K562 (cell line): ENCODE data around the gene SMIM23. TPM values are rescaled to one million over a fixed set of nuclear protein-coding genes. Genes with fewer than 3 reads are reported as not detected.

Source experiments
- ATAC-seq: fragments of 200-7000 bp; cut with Tn5 transposase; 3 replicates; pipeline ENCODE4 v1.9.1; 2020; ENCODE audit warnings: moderate library complexity
- BruUV-seq: library from RNA; stranded (reverse); fragments of 400-500 nt; replicated peaks from 2 replicates; lab custom pipeline; 2021; lab: Mats Ljungman, UMichigan
- CTCF ChIA-PET: fragments of 300-600 bp; formaldehyde crosslinking; extraction: SDS; loops from one replicate; lab custom pipeline; 2021; ENCODE audit warnings: low intra/inter-chr PET ratio; lab: Yijun Ruan, JAX
- POLR2A ChIA-PET: fragments of 300-600, 350-650 bp; sonication (Branson Sonifier 250); formaldehyde crosslinking; extraction: SDS; loops from one replicate; lab custom pipeline; 2021; ENCODE audit warnings: antibody characterized with exemption, inconsistent platforms; lab: Yijun Ruan, JAX
- DNase-seq, 4 experiments: peaks; one replicate each; pipeline versions ENCODE4 v3.0.0 to v3.0.0-alpha.2; 2011 to 2018; ENCODE audit warnings: low spot score in 3 of 4, mixed read lengths in 3 of 4; ENCODE audit errors: extremely low read depth in 1 of 4
- FAIRE-seq: peaks from 2 replicates; lab custom pipeline; 2011; peaks lifted over from hg19 to GRCh38; lab: Jason Lieb, UNC
- H2AFZ ChIP-seq: 2 replicates; pipeline ENCODE4 v1.6.0; 2011; ENCODE audit warnings: low read depth, low read length, control low read depth, inconsistent platforms
- H3K27ac ChIP-seq: fragments of 200-600 bp; 3 replicates; pipeline ENCODE4 v1.8.0; 2011; ENCODE audit warnings: low read depth, mild to moderate bottlenecking, control low read depth, inconsistent platforms, low read length, moderate library complexity, mixed read lengths; ENCODE audit errors: extremely low read depth
- H3K27me3 ChIP-seq, 2 experiments: fragments of 300-600 bp in 1 of 2; 2 replicates in 1 of 2; 3 replicates in 1 of 2; pipeline versions ENCODE4 v1.6.0 to v1.8.0; 2011; ENCODE audit warnings: inconsistent platforms in 2 of 2, low read length in 2 of 2, mild to moderate bottlenecking in 1 of 2, mixed read lengths in 1 of 2, moderate library complexity in 1 of 2; ENCODE audit not compliant: control insufficient read depth in 2 of 2, insufficient read depth in 2 of 2
- H3K36me3 ChIP-seq: fragments of 300-600 bp; 3 replicates; pipeline ENCODE4 v1.8.0; 2011; ENCODE audit warnings: mild to moderate bottlenecking, low read length, inconsistent platforms; ENCODE audit not compliant: control insufficient read depth, insufficient read depth
- H3K4me1 ChIP-seq, 2 experiments: fragments of 200-600 bp in 1 of 2; replicated peaks in 1 of 2; 2 replicates in 1 of 2; 3 replicates in 1 of 2; pipeline versions ENCODE4 v1.5.1 to v1.8.0; 2011; ENCODE audit warnings: inconsistent platforms in 2 of 2, low read length in 2 of 2, mild to moderate bottlenecking in 1 of 2, mixed read lengths in 1 of 2, moderate library complexity in 1 of 2; ENCODE audit not compliant: control insufficient read depth in 2 of 2, insufficient read depth in 2 of 2
- H3K4me2 ChIP-seq: 2 replicates; pipeline ENCODE4 v1.6.1; 2011; ENCODE audit warnings: low read length, control low read depth, inconsistent platforms, mixed read lengths; ENCODE audit not compliant: insufficient read depth
- H3K4me3 ChIP-seq: fragments of 200-600 bp; sonication (generic), shearing (Covaris generic); 2 replicates; pipeline ENCODE4 v1.5.1; 2016; ENCODE audit warnings: control low read depth, inconsistent platforms
- H3K79me2 ChIP-seq: fragments of 200-600 bp; 3 replicates; pipeline ENCODE4 v1.8.0; 2011; ENCODE audit warnings: low read length, inconsistent platforms; ENCODE audit not compliant: control insufficient read depth, insufficient read depth
- H3K9ac ChIP-seq, 2 experiments: 2 replicates each; pipeline versions ENCODE4 v1.6.0 to v1.6.1; 2011; ENCODE audit warnings: low read depth in 2 of 2, low read length in 2 of 2, control low read depth in 1 of 2, inconsistent platforms in 1 of 2, mild to moderate bottlenecking in 1 of 2, mixed read lengths in 1 of 2; ENCODE audit not compliant: insufficient read depth in 1 of 2
- H3K9me1 ChIP-seq: one replicate; pipeline ENCODE4 v1.6.0; 2011; ENCODE audit warnings: inconsistent platforms, mild to moderate bottlenecking, low read length, moderate library complexity; ENCODE audit not compliant: control insufficient read depth, insufficient read depth
- H3K9me3 ChIP-seq: replicated peaks from 2 replicates; pipeline ENCODE4 v1.5.1; 2011; ENCODE audit warnings: low read depth, low read length, inconsistent platforms; ENCODE audit not compliant: control insufficient read depth, insufficient read depth
- H4K20me1 ChIP-seq: replicated peaks from 2 replicates; pipeline ENCODE4 v1.6.1; 2011; ENCODE audit warnings: low read length, inconsistent platforms, mixed read lengths; ENCODE audit not compliant: control insufficient read depth, insufficient read depth
- DDX20 ChIP-seq: fragments of 450-650 bp; IDR thresholded peaks from 2 replicates; pipeline ENCODE4 v1.6.1; 2016; ENCODE audit warnings: missing genetic modification characterization, low read depth, mild to moderate bottlenecking, missing compliant biosample characterization, moderate library complexity
- ELF1 ChIP-seq: fragments of 200-800 bp; sonication (Bioruptor generic); IDR thresholded peaks from 2 replicates; pipeline ENCODE4 v1.6.1; 2016; ENCODE audit warnings: missing genetic modification characterization, missing compliant biosample characterization
- ELF4 ChIP-seq: fragments of 450-650 bp; formaldehyde crosslinking; IDR thresholded peaks from 2 replicates; pipeline ENCODE4 v1.4.0; 2022; ENCODE audit warnings: missing genetic modification characterization
- HDAC1 ChIP-seq, 2 experiments: fragments of 450-650 bp; IDR thresholded peaks; 2 replicates each; pipeline ENCODE4 v1.6.1; 2016 to 2017; ENCODE audit warnings: inconsistent platforms in 1 of 2, mild to moderate bottlenecking in 1 of 2, moderate library complexity in 1 of 2
- LCOR ChIP-seq: sonication (generic); formaldehyde crosslinking; IDR thresholded peaks from 2 replicates; pipeline ENCODE4 v1.8.0; 2022; ENCODE audit warnings: mild to moderate bottlenecking, missing genetic modification reagents
- NKRF ChIP-seq: fragments of 450-650 bp; IDR thresholded peaks from 2 replicates; pipeline ENCODE4 v1.6.1; 2016; ENCODE audit warnings: borderline replicate concordance
- SMAD2 ChIP-seq: fragments of 150-350 bp; IDR thresholded peaks from 2 replicates; pipeline ENCODE4 v1.6.1; 2014; ENCODE audit warnings: low read depth, mild to moderate bottlenecking, low read length
- STAG1 ChIP-seq: sonication (generic); formaldehyde crosslinking; IDR thresholded peaks from 2 replicates; pipeline ENCODE4 v1.5.0; 2020; ENCODE audit warnings: missing genetic modification reagents, borderline replicate concordance
- U2AF2 ChIP-seq: fragments of 200-400 bp; formaldehyde crosslinking; optimal IDR thresholded peaks from 2 replicates; pipeline ENCODE3; 2017; ENCODE audit warnings: low read depth, mild to moderate bottlenecking, low read length
- WGBS: fragments of 100-300 bp; shearing (Covaris generic); methylation state at CpG from one replicate; pipeline ENCODE4 v1.1.6; 2016; ENCODE audit warnings: low coverage, mixed read lengths; ENCODE audit not compliant: insufficient coverage; ENCODE audit errors: missing lambda C conversion rate; 5-methylcytosine and 5-hydroxymethylcytosine counted together
- in situ Hi-C: fragments of 300-500 bp; cut with MboI; formaldehyde crosslinking; loops from 4 replicates; pipeline ENCODE4 v1.15.0; 2018; ENCODE audit warnings: inconsistent platforms, mixed read lengths
- intact Hi-C: fragments of 100-400 bp; cut with micrococcal nuclease; formaldehyde crosslinking; loops from 2 replicates; pipeline ENCODE4 v1.14.2; 2022
- polyA plus RNA-seq, 8 experiments: library from polyadenylated mRNA; depleted of rRNA in 4 of 8; stranded (reverse) in 5 of 8; unstranded in 3 of 8; fragments of >200 nt; fragmentation: Nextera tagmentation in 2 of 8; fragmentation: Illumina TruSeq in 1 of 8; extraction: Ambion mirVana in 2 of 8; extraction: Trizol in 1 of 8; gene quantifications; 2 replicates each; pipeline versions ENCODE4 v1.2.1 to v1.2.3, GENCODE V29; 2011 to 2014; ENCODE audit warnings: inconsistent platforms in 1 of 8, missing spikeins in 1 of 8
- total RNA-seq, 7 experiments: library from RNA; depleted of rRNA in 6 of 7; stranded (reverse); fragments of >200 nt in 6 of 7; fragmentation: Illumina TruSeq in 2 of 7; extraction: Trizol in 2 of 7; gene quantifications; 2 replicates each; pipeline versions ENCODE4 v1.2.1 to v1.2.3, GENCODE V29; 2011 to 2021; ENCODE audit warnings: low replicate concordance in 1 of 7

SMIM23 gene
- total and polyA plus RNA-seq, 9 of the 15 experiments (the other 6 are each of a cell fraction or from before 2014, with no cell fraction given), result not detected

- Histone ChIP-seq H3K4me3 (no peak overlapping the region), H3K9me3 (no peaks in the 10 kb centered on the region), H3K9ac (no peak overlapping the region), H3K27ac (no peak overlapping the region), H2AFZ (no peak overlapping the region), H4K20me1 (no peaks in the 10 kb centered on the region), H3K4me2 (no peak overlapping the region), H3K36me3 (no peaks in the 10 kb centered on the region), H3K9me1 (no peaks in the 10 kb centered on the region), H3K27me3 (no peaks in the 10 kb centered on the region; a peak in 1 of 5 replicates), H3K4me1 (no peaks in the 10 kb centered on the region), H3K79me2 (no peaks in the 10 kb centered on the region)
- POLR2A ChIA-PET, result interaction anchor here (0.7 to 0.9 kb wide), 2 partner anchors 12 to 222 kb away, joined by 3 to 5 read pairs; no protein-coding TSS in a partner anchor
- FAIRE-seq, result no peak
- CTCF ChIA-PET, result no interaction called here
- 0% methylated on average over 5 of the region's 5 CpGs for WGBS
- BruUV-seq, result no TSS peak
- ATAC-seq, result no peak
- intact Hi-C loops (no loop called here), in situ Hi-C loops (no loop called here)
- no peak for DNase-seq
- TF ChIP-seq ELF1, result no peak
- TF ChIP-seq U2AF2, result no peak
- TF ChIP-seq STAG1 (CRISPR knock-in tag), result no peak
- no peak for TF ChIP-seq HDAC1 (IDR thresholded peaks at IDR 0.05)
- TF ChIP-seq NKRF, result no peak
- no peak for TF ChIP-seq DDX20 (tag)
- TF ChIP-seq ELF4 (CRISPR knock-in tag), result no peak
- TF ChIP-seq SMAD2, result no peak
- TF ChIP-seq LCOR (CRISPR knock-in tag), result no peak
Measured at GRCh38 chr5:171745602-171746001, 40.0 kb upstream of the SMIM23 start.
